Mesenchymal stem cell (in vitro differentiated cells and primary cell): ENCODE measurements around the gene ATG7.
A peak's percentile ranks its signal among the peaks of the same experiment; 100 is the strongest.
"Not testable (repeated sequence)": the region's sequence is repeated elsewhere in the genome, so short reads cannot be mapped to it uniquely, and the experiment has no call there.

Experiments used
- DNase-seq: peaks from one replicate; pipeline ENCODE4 v3.0.0-alpha.2; 2013
- H2AFZ ChIP-seq: one replicate; pipeline ENCODE4 v1.6.1; 2013; ENCODE audit warnings: low read depth, mild to moderate bottlenecking, control low read depth, inconsistent platforms, low read length, moderate library complexity
- H2AK5ac ChIP-seq: 2 replicates; pipeline ENCODE4 v1.6.1; 2013; ENCODE audit warnings: low read length, moderate library complexity, mild to moderate bottlenecking, inconsistent platforms; ENCODE audit not compliant: severe bottlenecking
- H2BK120ac ChIP-seq: one replicate; pipeline ENCODE4 v1.6.1; 2013; ENCODE audit warnings: low read depth, mild to moderate bottlenecking, inconsistent platforms, low read length, moderate library complexity
- H2BK12ac ChIP-seq, 2 experiments: one replicate each; pipeline ENCODE4 v1.6.1; 2013; ENCODE audit warnings: inconsistent platforms in 2 of 2, low read length in 2 of 2, mild to moderate bottlenecking in 2 of 2, moderate library complexity in 2 of 2, control low read depth in 1 of 2
- H2BK15ac ChIP-seq: one replicate; pipeline ENCODE4 v1.6.1; 2013; ENCODE audit warnings: mild to moderate bottlenecking, low read depth, inconsistent platforms; ENCODE audit not compliant: poor library complexity, severe bottlenecking
- H2BK5ac ChIP-seq: 2 replicates; pipeline ENCODE4 v1.6.1; 2013; ENCODE audit warnings: low read depth, mild to moderate bottlenecking, low read length, control low read depth, inconsistent platforms; ENCODE audit not compliant: poor library complexity, severe bottlenecking
- H3K14ac ChIP-seq, 2 experiments: one replicate each; pipeline ENCODE4 v1.6.1; 2013; ENCODE audit warnings: inconsistent platforms in 2 of 2, low read length in 2 of 2, control low read depth in 1 of 2, mild to moderate bottlenecking in 1 of 2, moderate library complexity in 1 of 2
- H3K18ac ChIP-seq, 2 experiments: one replicate each; pipeline ENCODE4 v1.6.1; 2013; ENCODE audit warnings: inconsistent platforms in 2 of 2, low read length in 2 of 2, control low read depth in 1 of 2, low read depth in 1 of 2, mild to moderate bottlenecking in 1 of 2
- H3K23ac ChIP-seq, 2 experiments: one replicate each; pipeline ENCODE4 v1.6.1; 2013; ENCODE audit warnings: inconsistent platforms in 2 of 2, low read length in 2 of 2, mild to moderate bottlenecking in 2 of 2, moderate library complexity in 2 of 2, control low read depth in 1 of 2
- H3K27ac ChIP-seq: 2 replicates; pipeline ENCODE4 v1.5.1; 2013; ENCODE audit warnings: mild to moderate bottlenecking, moderate library complexity, low read length, control low read depth, inconsistent platforms; ENCODE audit not compliant: poor library complexity, severe bottlenecking
- H3K27me3 ChIP-seq, 2 experiments: 2 replicates each; pipeline versions ENCODE4 v1.6.1 to v1.7.0; 2013; ENCODE audit warnings: low read length in 2 of 2, mild to moderate bottlenecking in 2 of 2, moderate library complexity in 2 of 2, control low read depth in 1 of 2, inconsistent platforms in 1 of 2; ENCODE audit not compliant: control insufficient read depth in 1 of 2, insufficient read depth in 1 of 2
- H3K36me3 ChIP-seq, 2 experiments: 2 replicates each; pipeline versions ENCODE4 v1.6.1 to v1.7.0; 2013; ENCODE audit warnings: low read length in 2 of 2, control low read depth in 1 of 2, inconsistent platforms in 1 of 2, low read depth in 1 of 2, mild to moderate bottlenecking in 1 of 2; ENCODE audit not compliant: insufficient read depth in 2 of 2, control insufficient read depth in 1 of 2
- H3K4ac ChIP-seq, 2 experiments: one replicate each; pipeline ENCODE4 v1.6.1; 2013; ENCODE audit warnings: inconsistent platforms in 2 of 2, low read length in 2 of 2, mild to moderate bottlenecking in 2 of 2, moderate library complexity in 2 of 2, control low read depth in 1 of 2, low read depth in 1 of 2
- H3K4me1 ChIP-seq: 2 replicates; pipeline ENCODE4 v1.6.1; 2013; ENCODE audit warnings: low read depth, low read length, control low read depth; ENCODE audit not compliant: control insufficient read depth, insufficient read depth
- H3K4me2 ChIP-seq: 2 replicates; pipeline ENCODE4 v1.6.1; 2013; ENCODE audit warnings: low read length, mild to moderate bottlenecking, inconsistent platforms; ENCODE audit not compliant: poor library complexity, severe bottlenecking
- H3K4me3 ChIP-seq, 2 experiments: 2 replicates each; pipeline versions ENCODE4 v1.5.1 to v1.7.0; 2013; ENCODE audit warnings: low read length in 2 of 2, mild to moderate bottlenecking in 2 of 2, control low read depth in 1 of 2, low read depth in 1 of 2; ENCODE audit not compliant: insufficient read depth in 1 of 2
- H3K79me1 ChIP-seq: replicated peaks from 2 replicates; pipeline ENCODE4 v1.6.1; 2013; ENCODE audit warnings: mild to moderate bottlenecking, control low read depth, low read length, inconsistent platforms; ENCODE audit not compliant: poor library complexity, severe bottlenecking
- H3K9ac ChIP-seq: 2 replicates; pipeline ENCODE4 v1.7.0; 2013; ENCODE audit warnings: mild to moderate bottlenecking, low read length, moderate library complexity
- H3K9me3 ChIP-seq: 2 replicates; pipeline ENCODE4 v1.7.0; 2013; ENCODE audit warnings: mild to moderate bottlenecking, low read length; ENCODE audit not compliant: control insufficient read depth
- H4K8ac ChIP-seq: one replicate; pipeline ENCODE4 v1.6.1; 2013; ENCODE audit warnings: inconsistent platforms, mild to moderate bottlenecking, low read length, moderate library complexity
- H4K91ac ChIP-seq: one replicate; pipeline ENCODE4 v1.6.1; 2013; ENCODE audit warnings: mild to moderate bottlenecking, low read length, inconsistent platforms
- WGBS: methylation state at CpG from one replicate; pipeline ENCODE4 v1.1.7; 2013; ENCODE audit warnings: mixed read lengths; 5-methylcytosine and 5-hydroxymethylcytosine counted together

ATG7 gene

GRCh38 chr3:11592445-11593298 lies 320.5 kb downstream of the ATG7 start:
- peak overlapping the region; percentile 16 to 37 for H3K18ac ChIP-seq
- no peak overlapping the region for H2BK120ac ChIP-seq
- H3K4me2 ChIP-seq = no peak overlapping the region
- no peaks in the 10 kb centered on the region for H3K79me1 ChIP-seq
- H4K8ac ChIP-seq = no peak overlapping the region
- no peaks in the 10 kb centered on the region for H3K27me3 ChIP-seq
- 63% methylated on average over 11 of the region's 14 CpGs for WGBS
- peak overlapping the region in 1 of 2 experiments; percentile 11 for H2BK12ac ChIP-seq
- peak overlapping the region; percentile 82 for H3K9ac ChIP-seq
- no peak overlapping the region for H2BK5ac ChIP-seq
- H3K36me3 ChIP-seq = peaks cover 9 to 23% of the 10 kb centered on the region in 2 experiments
- no peaks in the 10 kb centered on the region for H3K9me3 ChIP-seq
- DNase-seq = peak; percentile 67
- H3K23ac ChIP-seq = no peak overlapping the region
- H4K91ac ChIP-seq = no peak overlapping the region
- peak overlapping the region; percentile 42 to 46 for H3K4ac ChIP-seq
- H2AK5ac ChIP-seq = peak overlapping the region; percentile 51
- peak overlapping the region in 1 of 2 experiments; percentile 17 for H3K4me3 ChIP-seq
- H3K14ac ChIP-seq = no peak overlapping the region
- no peak overlapping the region for H2AFZ ChIP-seq
- H2BK15ac ChIP-seq = no peak overlapping the region
- H3K4me1 ChIP-seq = peaks cover 25% of the 10 kb centered on the region
- H3K27ac ChIP-seq = peak overlapping the region; percentile 93

- H3K27me3 ChIP-seq = no peaks in the 10 kb centered on the region
- peak overlapping the region in 1 of 2 experiments; percentile 33 for H2BK12ac ChIP-seq
- H2BK15ac ChIP-seq = no peak overlapping the region
- peak overlapping the region; percentile 82 for H3K9ac ChIP-seq
- H4K8ac ChIP-seq = peak overlapping the region; percentile 55
- peaks cover 1 to 20% of the 10 kb centered on the region in 2 experiments for H3K36me3 ChIP-seq
- no peaks in the 10 kb centered on the region for H3K79me1 ChIP-seq
- H2BK5ac ChIP-seq = no peak overlapping the region
- H3K23ac ChIP-seq = peak overlapping the region in 1 of 2 experiments; percentile 90
- peak overlapping the region; percentile 45 to 63 for H3K18ac ChIP-seq
- peak overlapping the region; percentile 70 for H4K91ac ChIP-seq
- H2BK120ac ChIP-seq = no peak overlapping the region
- no peak overlapping the region for H2AFZ ChIP-seq
- H2AK5ac ChIP-seq = peak overlapping the region; percentile 76
- peak overlapping the region in 1 of 2 experiments; percentile 7 for H3K14ac ChIP-seq
- no peaks in the 10 kb centered on the region for H3K9me3 ChIP-seq
- no peak overlapping the region for H3K4me3 ChIP-seq
- peak overlapping the region; percentile 20 to 57 for H3K4ac ChIP-seq
- H3K4me2 ChIP-seq = no peak overlapping the region
- peaks cover 20% of the 10 kb centered on the region for H3K4me1 ChIP-seq
- no peak overlapping the region for H3K27ac ChIP-seq
- no peak for DNase-seq
- WGBS = 48% methylated on average over 9 of the region's 10 CpGs
Observed at GRCh38 chr3:11593318-11594034, 321.3 kb downstream of the ATG7 start.

GRCh38 chr3:11595024-11595423 lies 322.8 kb downstream of the ATG7 start:
- not testable (repeated sequence) for H3K9me3 ChIP-seq, H2BK12ac ChIP-seq, H2BK5ac ChIP-seq, H2BK120ac ChIP-seq, H3K4me3 ChIP-seq, H3K14ac ChIP-seq, H3K27me3 ChIP-seq, H2BK15ac ChIP-seq, H2AK5ac ChIP-seq, H3K9ac ChIP-seq, H3K4ac ChIP-seq, H4K8ac ChIP-seq, H2AFZ ChIP-seq, H4K91ac ChIP-seq, H3K4me2 ChIP-seq, H3K23ac ChIP-seq, H3K27ac ChIP-seq, H3K79me1 ChIP-seq, DNase-seq, H3K18ac ChIP-seq
- 100% methylated on average over 2 of the region's 5 CpGs for WGBS
- Histone ChIP-seq H3K4me1 (peaks cover 18% of the 10 kb centered on the region), H3K36me3 (peaks cover 0 to 31% of the 10 kb centered on the region in 2 experiments)

- Histone ChIP-seq H3K9ac (no peak overlapping the region), H3K23ac (no peak overlapping the region), H4K91ac (no peak overlapping the region), H3K27me3 (no peaks in the 10 kb centered on the region), H2BK12ac (no peak overlapping the region), H3K36me3 (peaks cover 4 to 38% of the 10 kb centered on the region in 2 experiments), H2BK15ac (no peak overlapping the region), H3K14ac (no peak overlapping the region), H3K4ac (no peak overlapping the region), H4K8ac (no peak overlapping the region), H2BK120ac (no peak overlapping the region), H3K79me1 (no peaks in the 10 kb centered on the region), H3K4me3 (no peak overlapping the region), H3K18ac (no peak overlapping the region), H3K27ac (no peak overlapping the region), H3K4me2 (no peak overlapping the region), H3K4me1 (peaks cover 19% of the 10 kb centered on the region), H2AFZ (no peak overlapping the region), H2AK5ac (no peak overlapping the region), H2BK5ac (no peak overlapping the region), H3K9me3 (no peaks in the 10 kb centered on the region)
- no peak for DNase-seq
- whole genome bisulfite sequencing = 100% methylated on average over 4 of the region's 7 CpGs
Observed at GRCh38 chr3:11596387-11596786, 324.2 kb downstream of the ATG7 start.
